ENCODE results near the gene DSCAML1. TPM values are rescaled to one million over a fixed set of nuclear protein-coding genes. Genes with fewer than 3 reads are reported as not detected.

DSCAML1 gene
- total and polyA plus RNA-seq, 10 of the 15 experiments (the other 5 are each of a cell fraction or from before 2014, with no cell fraction given), result 0.03 to 0.18 (median 0.06) TPM; not detected in 1

DNA sequence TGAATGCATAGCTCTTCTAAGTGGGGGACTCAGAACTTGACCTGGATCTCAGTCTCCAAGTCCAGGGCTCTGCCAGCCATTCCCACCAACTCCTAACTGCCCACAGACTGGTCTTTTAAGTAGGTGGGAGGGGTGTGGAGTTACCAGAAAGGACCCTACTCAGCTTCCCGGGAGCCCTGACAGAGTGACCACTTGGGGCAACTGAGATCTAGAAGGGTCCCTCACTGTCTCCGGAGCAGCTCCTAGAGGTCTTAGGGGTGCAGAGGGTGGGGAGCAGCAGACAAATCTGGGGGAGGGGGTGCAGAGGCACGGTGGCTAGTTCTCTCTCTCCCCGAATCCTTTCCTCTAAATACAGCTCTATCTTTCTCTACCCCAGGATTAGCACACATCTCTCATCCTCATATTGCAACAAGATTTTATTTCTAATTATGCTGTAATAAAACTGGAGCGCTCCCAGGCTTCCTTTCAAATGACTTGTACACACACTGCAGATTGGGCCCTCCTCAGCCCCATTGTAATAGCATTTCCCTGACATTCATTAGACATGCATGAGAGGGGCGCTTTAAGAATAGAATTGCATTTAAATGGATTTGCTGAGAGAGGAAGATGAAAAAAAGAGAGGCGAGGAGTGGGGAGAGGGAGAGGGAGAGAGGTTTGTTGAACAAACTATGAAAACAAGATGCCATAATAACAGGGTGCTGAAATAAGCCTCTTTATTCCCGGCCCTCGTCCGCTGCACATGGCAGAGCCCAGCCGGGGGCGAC is 250.4 kb downstream of the DSCAML1 start:
- WGBS (ENCODE audit: insufficient coverage, insufficient replicate concordance, low lambda C conversion rate, missing lambda C conversion rate), result 39% methylated on average over 12 of the region's 12 CpGs
- CTCF ChIA-PET, result no interaction called here
- no peak overlapping the region for H3K27ac ChIP-seq (ENCODE audit: control insufficient read depth, insufficient read depth)
- no peaks in the 10 kb centered on the region for H3K79me2 ChIP-seq (ENCODE audit: control insufficient read depth, insufficient read depth, low read length)
- BruUV-seq (replicated peaks), result no TSS peak
- no peak overlapping the region for H3K4me3 ChIP-seq
- H3K9me3 ChIP-seq (replicated peaks; ENCODE audit: control insufficient read depth, insufficient read depth, low read length), result no peaks in the 10 kb centered on the region
- no peak overlapping the region for H3K9ac ChIP-seq (ENCODE audit: control insufficient read depth, insufficient read depth, low read length)
- H3K4me2 ChIP-seq (ENCODE audit: control insufficient read depth, insufficient read depth), result no peak overlapping the region
- in situ Hi-C loops (cut with MboI) (no loop called here), intact Hi-C loops (cut with micrococcal nuclease; ENCODE audit: unreplicated experiment) (no loop called here)
- ATAC-seq (no peak), FAIRE-seq (no peak), DNase-seq (ENCODE audit: low read depth, low spot score) (no peak)
- SMC1A ChIA-PET (ENCODE audit: uncharacterized antibody, unreplicated experiment), result interaction anchor here (1.1 to 1.6 kb wide), 2 partner anchors 120 to 149 kb away, joined by 3 to 5 read pairs; no protein-coding TSS in a partner anchor
- no peaks in the 10 kb centered on the region; the same call in 1 of the 2 replicates for H4K20me1 ChIP-seq (ENCODE audit: control insufficient read depth, insufficient read depth)
- H3K36me3 ChIP-seq (ENCODE audit: control insufficient read depth in 2 of 2, insufficient read depth in 2 of 2, low read length in 1 of 2), result no peaks in the 10 kb centered on the region
- POLR2A ChIA-PET, result no interaction called here
- no peaks in the 10 kb centered on the region for H3K4me1 ChIP-seq (ENCODE audit: control insufficient read depth, insufficient read depth, low read length)
- peaks cover 0 to 4% of the 10 kb centered on the region in 2 experiments; a peak in 1 of 4 replicates for H3K27me3 ChIP-seq (replicated peaks in 1 of 2; ENCODE audit: control insufficient read depth in 2 of 2, insufficient read depth in 2 of 2, low read length in 1 of 2)
- no peak overlapping the region for H2AFZ ChIP-seq (ENCODE audit: control insufficient read depth, low read depth, low read length)
- RAD21 ChIA-PET (ENCODE audit: unreplicated experiment), result no interaction called here
- TF ChIP-seq NFXL1 (IDR thresholded peaks at IDR 0.05; ENCODE audit: borderline replicate concordance) (no peak), FOXM1 (IDR thresholded peaks at IDR 0.05; ENCODE audit: low read depth, low read length) (no peak), ETV6 (conservative IDR thresholded peaks at IDR 0.05 in 1 of 2, IDR thresholded peaks at IDR 0.05 in 1 of 2; ENCODE audit: borderline replicate concordance in 1 of 2, low read depth in 1 of 2) (no peak), RAD51 (IDR thresholded peaks at IDR 0.05) (no peak), ESRRA (IDR thresholded peaks at IDR 0.05; ENCODE audit: low read length) (no peak), STAT1 (conservative IDR thresholded peaks at IDR 0.05) (no peak), MXI1 (IDR thresholded peaks at IDR 0.05; ENCODE audit: low read depth, low read length) (no peak), EP300 (IDR thresholded peaks at IDR 0.05; ENCODE audit: borderline replicate concordance in 1 of 2, control insufficient read depth in 1 of 2, low read depth in 2 of 2, low read length in 2 of 2) (no peak), PAX5 (IDR thresholded peaks at IDR 0.05; ENCODE audit: borderline replicate concordance, low read depth, low read length) (no peak), BCL11A (IDR thresholded peaks at IDR 0.05; ENCODE audit: low read depth, low read length) (no peak), RBBP5 (conservative IDR thresholded peaks at IDR 0.05) (no peak), NBN (IDR thresholded peaks at IDR 0.05) (no peak)
- TF ChIP-seq, protein P1, sequence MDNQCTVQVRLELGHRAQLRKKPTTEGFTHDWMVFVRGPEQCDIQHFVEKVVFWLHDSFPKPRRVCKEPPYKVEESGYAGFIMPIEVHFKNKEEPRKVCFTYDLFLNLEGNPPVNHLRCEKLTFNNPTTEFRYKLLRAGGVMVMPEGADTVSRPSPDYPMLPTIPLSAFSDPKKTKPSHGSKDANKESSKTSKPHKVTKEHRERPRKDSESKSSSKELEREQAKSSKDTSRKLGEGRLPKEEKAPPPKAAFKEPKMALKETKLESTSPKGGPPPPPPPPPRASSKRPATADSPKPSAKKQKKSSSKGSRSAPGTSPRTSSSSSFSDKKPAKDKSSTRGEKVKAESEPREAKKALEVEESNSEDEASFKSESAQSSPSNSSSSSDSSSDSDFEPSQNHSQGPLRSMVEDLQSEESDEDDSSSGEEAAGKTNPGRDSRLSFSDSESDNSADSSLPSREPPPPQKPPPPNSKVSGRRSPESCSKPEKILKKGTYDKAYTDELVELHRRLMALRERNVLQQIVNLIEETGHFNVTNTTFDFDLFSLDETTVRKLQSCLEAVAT (IDR thresholded peaks at IDR 0.05), result no peak
- TF ChIP-seq, protein P2, sequence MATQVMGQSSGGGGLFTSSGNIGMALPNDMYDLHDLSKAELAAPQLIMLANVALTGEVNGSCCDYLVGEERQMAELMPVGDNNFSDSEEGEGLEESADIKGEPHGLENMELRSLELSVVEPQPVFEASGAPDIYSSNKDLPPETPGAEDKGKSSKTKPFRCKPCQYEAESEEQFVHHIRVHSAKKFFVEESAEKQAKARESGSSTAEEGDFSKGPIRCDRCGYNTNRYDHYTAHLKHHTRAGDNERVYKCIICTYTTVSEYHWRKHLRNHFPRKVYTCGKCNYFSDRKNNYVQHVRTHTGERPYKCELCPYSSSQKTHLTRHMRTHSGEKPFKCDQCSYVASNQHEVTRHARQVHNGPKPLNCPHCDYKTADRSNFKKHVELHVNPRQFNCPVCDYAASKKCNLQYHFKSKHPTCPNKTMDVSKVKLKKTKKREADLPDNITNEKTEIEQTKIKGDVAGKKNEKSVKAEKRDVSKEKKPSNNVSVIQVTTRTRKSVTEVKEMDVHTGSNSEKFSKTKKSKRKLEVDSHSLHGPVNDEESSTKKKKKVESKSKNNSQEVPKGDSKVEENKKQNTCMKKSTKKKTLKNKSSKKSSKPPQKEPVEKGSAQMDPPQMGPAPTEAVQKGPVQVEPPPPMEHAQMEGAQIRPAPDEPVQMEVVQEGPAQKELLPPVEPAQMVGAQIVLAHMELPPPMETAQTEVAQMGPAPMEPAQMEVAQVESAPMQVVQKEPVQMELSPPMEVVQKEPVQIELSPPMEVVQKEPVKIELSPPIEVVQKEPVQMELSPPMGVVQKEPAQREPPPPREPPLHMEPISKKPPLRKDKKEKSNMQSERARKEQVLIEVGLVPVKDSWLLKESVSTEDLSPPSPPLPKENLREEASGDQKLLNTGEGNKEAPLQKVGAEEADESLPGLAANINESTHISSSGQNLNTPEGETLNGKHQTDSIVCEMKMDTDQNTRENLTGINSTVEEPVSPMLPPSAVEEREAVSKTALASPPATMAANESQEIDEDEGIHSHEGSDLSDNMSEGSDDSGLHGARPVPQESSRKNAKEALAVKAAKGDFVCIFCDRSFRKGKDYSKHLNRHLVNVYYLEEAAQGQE (IDR thresholded peaks at IDR 0.05; ENCODE audit: low read depth, low read length), result no peak
- TF ChIP-seq, protein P3, sequence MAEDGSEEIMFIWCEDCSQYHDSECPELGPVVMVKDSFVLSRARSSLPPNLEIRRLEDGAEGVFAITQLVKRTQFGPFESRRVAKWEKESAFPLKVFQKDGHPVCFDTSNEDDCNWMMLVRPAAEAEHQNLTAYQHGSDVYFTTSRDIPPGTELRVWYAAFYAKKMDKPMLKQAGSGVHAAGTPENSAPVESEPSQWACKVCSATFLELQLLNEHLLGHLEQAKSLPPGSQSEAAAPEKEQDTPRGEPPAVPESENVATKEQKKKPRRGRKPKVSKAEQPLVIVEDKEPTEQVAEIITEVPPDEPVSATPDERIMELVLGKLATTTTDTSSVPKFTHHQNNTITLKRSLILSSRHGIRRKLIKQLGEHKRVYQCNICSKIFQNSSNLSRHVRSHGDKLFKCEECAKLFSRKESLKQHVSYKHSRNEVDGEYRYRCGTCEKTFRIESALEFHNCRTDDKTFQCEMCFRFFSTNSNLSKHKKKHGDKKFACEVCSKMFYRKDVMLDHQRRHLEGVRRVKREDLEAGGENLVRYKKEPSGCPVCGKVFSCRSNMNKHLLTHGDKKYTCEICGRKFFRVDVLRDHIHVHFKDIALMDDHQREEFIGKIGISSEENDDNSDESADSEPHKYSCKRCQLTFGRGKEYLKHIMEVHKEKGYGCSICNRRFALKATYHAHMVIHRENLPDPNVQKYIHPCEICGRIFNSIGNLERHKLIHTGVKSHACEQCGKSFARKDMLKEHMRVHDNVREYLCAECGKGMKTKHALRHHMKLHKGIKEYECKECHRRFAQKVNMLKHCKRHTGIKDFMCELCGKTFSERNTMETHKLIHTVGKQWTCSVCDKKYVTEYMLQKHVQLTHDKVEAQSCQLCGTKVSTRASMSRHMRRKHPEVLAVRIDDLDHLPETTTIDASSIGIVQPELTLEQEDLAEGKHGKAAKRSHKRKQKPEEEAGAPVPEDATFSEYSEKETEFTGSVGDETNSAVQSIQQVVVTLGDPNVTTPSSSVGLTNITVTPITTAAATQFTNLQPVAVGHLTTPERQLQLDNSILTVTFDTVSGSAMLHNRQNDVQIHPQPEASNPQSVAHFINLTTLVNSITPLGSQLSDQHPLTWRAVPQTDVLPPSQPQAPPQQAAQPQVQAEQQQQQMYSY (CRISPR knock-in tag; IDR thresholded peaks at IDR 0.05), result no peak

All from GM12878 (cell line).